GM19239 (cell line): ENCODE measurements around the gene GMDS.

ENCODE experiments used
- DNase-seq: peaks from one replicate; pipeline ENCODE4 v3.0.0; 2011; ENCODE audit warnings: low spot score; ENCODE audit not compliant: insufficient read length
- FAIRE-seq: peaks from 2 replicates; lab custom pipeline; 2011; peaks lifted over from hg19 to GRCh38; lab: Jason Lieb, UNC

The GMDS gene

GRCh38 chr6:1800845-1801244 lies 444.6 kb downstream of the GMDS start:
- FAIRE-seq, result no peak
- no peak for DNase-seq

DNA sequence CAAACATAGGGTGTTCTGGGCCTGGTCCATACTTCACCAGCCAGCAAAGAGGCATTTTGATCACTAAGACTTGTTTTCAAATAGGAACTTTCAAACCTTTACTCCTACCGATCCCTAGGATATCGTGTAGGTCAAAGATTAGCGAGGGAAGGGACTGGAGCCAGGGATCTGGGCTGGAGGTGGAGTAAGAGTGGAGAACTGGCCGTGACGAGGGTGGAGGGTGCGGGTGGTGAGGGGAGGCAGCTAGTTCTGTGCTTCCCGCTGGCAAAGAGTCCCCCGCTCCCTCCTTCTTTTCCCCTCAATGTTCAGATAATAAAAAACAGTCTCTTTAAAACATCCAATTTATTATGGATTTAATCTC lies 446.5 kb downstream of the GMDS start:
- no peak for FAIRE-seq

GRCh38 chr6:1798303-1798964 lies 447.0 kb downstream of the GMDS start:
- FAIRE-seq, result no peak
- DNase-seq, result no peak

More for the DNA sequence above, 446.5 kb downstream of the GMDS start:
- no peak for DNase-seq

DNA sequence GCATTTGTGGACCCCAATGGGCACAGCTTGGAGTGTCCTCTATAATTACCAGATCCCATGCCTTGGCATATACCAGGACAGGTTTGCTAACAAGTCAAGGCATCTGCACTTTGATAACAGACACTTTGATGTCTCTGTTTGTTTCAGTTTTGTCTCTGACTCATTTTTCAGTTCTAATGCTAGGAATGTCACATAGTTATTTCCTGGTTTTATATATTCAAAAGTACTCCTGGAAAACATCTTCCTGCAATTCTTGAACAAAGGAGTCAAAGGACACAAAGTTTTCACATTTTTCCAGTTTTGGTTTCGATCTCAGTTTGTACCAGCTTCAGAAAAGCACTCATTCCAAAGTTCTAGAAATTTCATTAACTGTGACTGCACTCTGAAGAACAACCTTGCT lies 447.6 kb downstream of the GMDS start:
- DNase-seq (no peak), FAIRE-seq (no peak)

DNA sequence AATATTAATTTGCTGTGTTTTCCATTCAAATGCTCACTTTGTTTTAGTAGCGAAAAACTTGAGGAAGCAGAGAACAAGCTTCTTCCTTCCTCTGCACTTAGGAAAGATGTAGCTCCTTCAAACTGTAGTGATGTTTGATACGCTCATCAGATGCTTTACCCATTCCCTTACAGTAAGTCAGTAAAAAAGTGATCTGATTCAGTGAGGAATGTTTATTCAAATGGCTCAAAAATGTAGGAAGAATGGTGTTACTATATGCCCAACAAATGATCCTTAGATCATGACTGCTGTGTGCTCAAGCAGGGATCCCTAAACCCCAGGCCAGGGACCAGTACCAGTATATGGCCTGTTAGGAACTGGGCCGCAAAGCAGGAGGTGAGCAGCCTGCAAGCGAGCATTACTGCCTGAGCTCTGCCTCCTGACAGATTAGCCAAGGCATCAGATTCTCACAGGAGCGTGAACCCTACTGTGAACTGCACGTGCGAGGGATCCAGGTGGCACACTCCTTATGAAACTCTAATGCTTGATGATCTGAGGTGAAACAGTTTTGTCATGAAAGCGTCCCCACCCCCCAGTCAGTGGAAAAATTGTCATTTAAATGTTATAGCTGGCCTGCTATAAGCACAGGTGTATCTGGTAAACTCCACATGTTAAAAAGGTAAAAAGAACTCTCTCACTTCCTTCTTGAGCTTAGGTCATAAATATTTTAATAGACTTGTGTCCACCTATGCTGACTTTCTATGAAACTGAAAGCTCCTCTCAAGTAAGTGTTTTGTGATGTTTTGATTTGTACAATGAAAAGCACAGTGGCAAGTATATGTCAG lies 448.5 kb downstream of the GMDS start:
- peak; percentile 15 for DNase-seq
- FAIRE-seq, result peak; percentile 85

DNA sequence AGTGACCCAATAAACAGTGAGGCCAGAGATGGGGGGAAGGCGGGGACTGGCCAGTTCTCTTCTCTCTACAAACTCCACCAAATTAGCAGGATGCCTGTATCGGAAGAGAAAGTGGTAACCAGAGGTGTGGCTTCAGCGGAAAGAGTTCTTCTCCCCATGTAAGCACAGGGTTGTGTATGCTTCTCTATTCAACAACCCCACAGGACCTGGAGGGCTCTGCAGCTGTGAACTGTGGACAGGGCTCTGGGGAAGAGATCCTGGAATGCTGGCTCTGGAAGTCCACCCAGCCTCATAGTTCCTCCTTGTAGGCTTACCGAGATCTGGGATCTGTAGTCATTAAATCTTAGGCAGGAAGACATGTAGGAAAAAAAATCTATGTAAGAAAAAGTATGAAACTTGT lies 449.5 kb downstream of the GMDS start:
- DNase-seq (no peak), FAIRE-seq (no peak)

DNA sequence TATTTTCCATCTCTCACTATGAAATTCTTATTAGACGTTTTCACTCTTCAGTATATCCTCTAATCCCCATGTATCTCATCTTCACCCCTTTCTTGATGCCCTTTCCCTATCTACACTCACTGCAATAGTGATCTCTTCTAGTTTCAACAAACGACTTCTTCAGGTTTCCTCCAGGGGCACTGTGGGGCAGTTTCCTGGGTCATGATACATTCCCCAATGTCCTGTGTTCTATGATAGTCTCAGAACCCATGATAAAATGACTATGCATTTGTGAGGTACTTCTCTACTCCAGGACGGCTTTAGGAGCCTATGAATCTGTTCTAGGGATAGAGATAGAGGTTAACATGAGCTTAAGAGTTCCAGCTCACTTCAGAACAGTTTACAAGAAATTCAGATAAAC lies 452.4 kb downstream of the GMDS start:
- DNase-seq (peak; percentile 10), FAIRE-seq (peak; percentile 85)

DNA sequence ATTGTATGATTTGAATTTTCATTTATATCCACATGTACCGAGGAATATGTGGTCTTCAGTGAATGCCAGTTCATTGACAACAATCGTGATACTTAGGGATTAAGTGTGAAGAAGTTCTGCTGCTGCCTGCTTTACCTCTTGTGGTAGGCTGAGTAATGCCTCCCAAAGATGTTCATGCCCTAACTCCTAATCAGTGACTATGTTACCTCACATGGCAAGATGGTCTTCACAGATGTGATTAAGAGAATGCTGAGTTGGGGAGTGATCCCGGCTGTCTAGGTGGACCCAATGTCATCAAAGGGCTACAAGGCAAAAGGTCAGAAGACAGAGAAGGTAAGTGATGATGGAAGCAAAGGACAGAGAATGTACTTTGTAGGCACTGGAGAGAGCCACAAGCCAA lies 454.7 kb downstream of the GMDS start:
- FAIRE-seq, result no peak
- no peak for DNase-seq

- DNase-seq (no peak), FAIRE-seq (no peak)
These were observed 456.3 kb downstream of the GMDS start for GRCh38 chr6:1789092-1789491.

- no peak for DNase-seq
These were observed 457.5 kb downstream of the GMDS start for GRCh38 chr6:1787894-1788293.

GRCh38 chr6:1786455-1787453 lies 458.7 kb downstream of the GMDS start:
- FAIRE-seq (no peak), DNase-seq (no peak)

More at GRCh38 chr6:1787894-1788293, 457.5 kb downstream of the GMDS start:
- FAIRE-seq, result no peak

GRCh38 chr6:1784422-1784884 lies 461.0 kb downstream of the GMDS start:
- FAIRE-seq, result no peak
- no peak for DNase-seq

- FAIRE-seq (no peak), DNase-seq (no peak)
These were observed 463.6 kb downstream of the GMDS start for GRCh38 chr6:1781817-1782184.

- DNase-seq (no peak), FAIRE-seq (no peak)
These were observed 464.1 kb downstream of the GMDS start for GRCh38 chr6:1781152-1781816.

- FAIRE-seq (no peak), DNase-seq (no peak)
These were observed 465.0 kb downstream of the GMDS start for GRCh38 chr6:1780251-1780867.

DNA sequence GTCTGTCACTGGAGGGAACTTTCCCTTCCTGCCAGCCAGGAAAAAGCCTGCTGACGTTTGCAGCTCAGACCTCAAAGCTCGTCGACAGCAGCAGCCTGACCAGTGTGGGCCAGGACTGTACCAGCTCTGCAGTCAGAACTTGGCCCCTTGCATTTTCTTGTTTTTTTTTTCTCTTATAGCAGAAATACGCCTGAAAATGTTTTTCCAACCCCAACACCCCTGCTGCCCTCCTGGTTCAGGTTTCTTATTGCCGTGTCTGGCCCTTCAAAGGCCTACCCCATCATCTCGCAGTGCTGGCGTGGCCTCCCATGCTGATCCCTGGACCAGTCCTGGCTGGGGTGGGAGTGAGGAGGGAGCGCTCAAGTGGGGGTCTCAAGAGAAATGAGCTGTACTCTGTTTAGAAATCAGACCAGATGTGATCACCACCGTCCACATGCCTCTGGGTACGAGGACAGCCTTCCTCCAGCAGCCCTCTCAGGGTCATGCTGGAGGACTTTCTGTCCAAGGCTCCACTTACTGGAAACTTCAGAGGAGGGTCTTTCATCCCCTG lies 466.6 kb downstream of the GMDS start:
- DNase-seq (no peak), FAIRE-seq (no peak)

DNA sequence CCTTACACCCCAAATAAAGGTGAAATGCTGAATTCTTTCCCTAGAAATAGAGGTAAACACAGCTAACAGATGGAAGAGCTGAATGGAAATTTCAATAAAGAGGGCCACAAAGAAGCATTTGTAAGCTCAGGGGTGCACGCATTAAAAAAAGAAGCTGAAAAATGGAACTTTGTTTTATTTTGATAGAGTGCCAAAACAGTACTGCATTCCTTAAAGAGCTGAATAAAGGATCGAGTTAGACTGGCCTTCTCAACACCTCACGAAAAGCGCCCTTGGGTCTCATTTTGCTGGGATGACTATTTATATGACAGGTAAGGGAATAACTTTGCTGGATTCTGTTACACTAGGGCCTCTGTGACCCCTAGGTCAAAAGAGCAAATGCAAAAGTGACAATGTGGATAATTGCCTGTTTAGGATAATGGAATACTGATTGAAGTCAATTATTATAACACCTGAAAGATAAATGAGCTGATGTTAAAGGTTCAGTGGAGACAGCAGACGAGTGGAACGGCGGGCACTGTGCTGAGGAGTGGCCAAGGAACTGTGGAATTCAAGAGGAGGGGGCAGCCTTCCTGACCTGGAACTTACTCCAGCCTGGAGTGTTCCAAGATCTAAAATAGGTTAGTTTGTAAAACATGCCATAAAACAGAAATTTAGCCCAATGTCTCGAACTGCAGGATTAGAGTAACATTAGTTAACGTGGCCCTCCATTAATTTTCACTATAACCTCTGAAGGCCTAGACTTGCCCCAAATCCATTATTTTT lies 467.3 kb downstream of the GMDS start:
- FAIRE-seq, result no peak
- no peak for DNase-seq

DNA sequence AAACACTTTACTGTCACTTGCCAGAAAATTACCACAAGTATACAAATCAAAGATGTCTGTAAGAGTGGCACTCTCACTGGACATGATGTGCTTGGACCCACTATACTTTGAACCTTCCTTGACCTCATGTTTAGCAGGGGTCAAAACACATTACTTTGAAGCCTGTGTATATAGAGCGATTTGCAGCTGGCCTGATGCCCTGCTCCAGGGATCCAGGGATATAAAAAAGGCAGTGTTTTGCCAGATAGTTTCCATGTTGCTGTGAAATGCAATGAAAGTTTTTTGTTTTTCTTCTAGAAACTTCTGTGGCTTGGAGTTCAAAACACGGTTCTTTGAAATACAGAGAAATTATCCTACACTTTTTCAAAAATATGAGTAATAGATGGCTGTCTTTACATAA lies 470.0 kb downstream of the GMDS start:
- FAIRE-seq, result no peak

More for the DNA sequence above, 470.0 kb downstream of the GMDS start:
- no peak for DNase-seq
